BJ (cell line): Measurements from ENCODE around the gene TUNAR. TPM values are rescaled to one million over a fixed set of nuclear protein-coding genes. Genes with fewer than 3 reads are reported as not detected.

ENCODE experiments used
- CTCF ChIA-PET: fragments of 350-600 bp; formaldehyde crosslinking; extraction: SDS; loops from one replicate; lab custom pipeline; 2021; ENCODE audit warnings: antibody characterized with exemption, inconsistent platforms; lab: Yijun Ruan, JAX
- POLR2A ChIA-PET: fragments of 300-600 bp; sonication (Branson Sonifier 250); formaldehyde crosslinking; extraction: SDS; loops from one replicate; lab custom pipeline; 2021; ENCODE audit warnings: antibody characterized with exemption; lab: Charles Lee
- DNase-seq: peaks from one replicate; pipeline ENCODE4 v3.0.0-alpha.2; 2011; ENCODE audit warnings: low read depth
- H3K27me3 ChIP-seq: 2 replicates; pipeline ENCODE4 v1.6.0; 2011; ENCODE audit warnings: low read length; ENCODE audit not compliant: control insufficient read depth, insufficient read depth
- H3K36me3 ChIP-seq: 2 replicates; pipeline ENCODE4 v1.5.1; 2011; ENCODE audit warnings: low read length; ENCODE audit not compliant: control insufficient read depth, insufficient read depth
- H3K4me3 ChIP-seq: 2 replicates; pipeline ENCODE4 v1.5.1; 2011; ENCODE audit warnings: low read depth, mild to moderate bottlenecking, control low read depth, low read length
- CTCF ChIP-seq: IDR thresholded peaks from 2 replicates; pipeline ENCODE4 v1.5.1; 2011; ENCODE audit warnings: low read depth, mild to moderate bottlenecking, control low read depth, inconsistent platforms, low read length, moderate library complexity; ENCODE audit not compliant: insufficient read depth
- polyA plus RNA-seq: library from polyadenylated mRNA; depleted of rRNA; stranded (reverse); fragments of >200 nt; gene quantifications from 2 replicates; pipeline ENCODE4 v1.2.3, GENCODE V29; 2011

TUNAR gene
- polyA plus RNA-seq, 1 experiment = not detected

DNA sequence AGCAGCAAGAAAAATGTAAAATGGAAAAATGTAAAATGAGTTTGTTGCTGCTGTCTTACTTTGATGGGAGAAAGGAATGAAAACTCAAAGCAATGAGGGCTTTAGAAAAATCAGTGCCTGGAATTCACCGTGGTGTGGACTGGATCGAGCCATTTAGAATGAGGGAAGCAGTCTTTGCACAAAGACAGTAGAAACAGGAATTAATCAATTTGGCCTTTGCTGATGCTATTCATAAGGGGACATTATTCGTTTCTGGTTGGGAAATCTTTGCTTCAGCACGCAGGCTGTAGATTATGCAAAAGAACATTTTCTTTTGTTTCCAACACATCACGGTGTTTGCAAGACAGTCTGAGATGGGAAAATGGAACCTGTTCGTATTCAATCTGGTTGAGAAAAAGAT is 6.9 kb upstream of the TUNAR start:
- no peak overlapping the region for H3K4me3 ChIP-seq
- CTCF ChIA-PET = no interaction called here
- no peak for DNase-seq
- no peak for TF ChIP-seq CTCF
- H3K36me3 ChIP-seq = no peaks in the 10 kb centered on the region
- POLR2A ChIA-PET = no interaction called here
- no peaks in the 10 kb centered on the region for H3K27me3 ChIP-seq

DNA sequence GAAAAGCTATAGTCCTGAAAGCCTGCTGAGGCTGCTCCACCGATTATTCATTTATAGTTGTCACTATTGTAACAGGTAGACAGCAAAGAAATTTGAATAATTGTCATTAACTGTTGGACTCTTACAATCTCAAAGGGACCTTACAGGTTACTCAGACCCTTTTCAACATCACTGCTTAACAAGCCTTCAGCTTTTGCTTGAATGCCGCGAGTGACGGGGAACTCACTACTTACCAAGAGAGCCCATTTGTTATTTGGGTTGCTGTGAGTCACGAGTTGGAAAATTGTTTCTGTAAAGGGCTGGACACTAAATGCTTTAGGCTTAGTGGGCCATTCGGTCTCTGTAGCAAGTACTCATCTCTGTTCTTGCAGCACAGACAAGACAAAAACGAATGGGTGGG is 5.9 kb upstream of the TUNAR start:
- no peak overlapping the region for H3K4me3 ChIP-seq
- H3K36me3 ChIP-seq = no peaks in the 10 kb centered on the region
- no peak for TF ChIP-seq CTCF
- ChIA-PET CTCF (no interaction called here), POLR2A (no interaction called here)
- DNase-seq = no peak
- peaks cover 8% of the 10 kb centered on the region for H3K27me3 ChIP-seq

DNA sequence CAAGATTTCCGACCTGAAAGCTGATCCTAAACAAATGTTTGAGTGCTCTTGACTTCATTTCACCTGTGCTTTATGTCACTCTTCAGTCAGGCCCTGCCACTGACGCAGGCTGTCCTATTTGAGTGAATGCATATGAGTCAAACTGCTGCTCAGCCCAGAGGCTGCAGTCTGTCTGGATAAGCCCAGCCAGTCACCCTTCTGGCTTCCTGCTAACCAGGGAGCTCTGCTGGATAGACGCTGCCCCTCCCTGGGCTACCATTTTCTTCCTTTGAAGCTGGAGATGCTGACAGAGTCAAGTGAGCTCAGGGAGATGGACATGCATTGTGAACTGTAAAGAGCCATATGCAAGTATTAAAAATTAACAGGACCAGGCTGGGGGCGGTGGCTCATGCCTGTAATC is 5.1 kb upstream of the TUNAR start:
- TF ChIP-seq CTCF = no peak
- H3K36me3 ChIP-seq = no peaks in the 10 kb centered on the region
- ChIA-PET CTCF (interaction anchor here (1.4 kb wide), 1 partner anchor 12 kb away, joined by 3 read pairs; no protein-coding TSS in a partner anchor), POLR2A (no interaction called here)
- H3K27me3 ChIP-seq = peaks cover 9% of the 10 kb centered on the region
- DNase-seq = no peak
- H3K4me3 ChIP-seq = no peak overlapping the region

DNA sequence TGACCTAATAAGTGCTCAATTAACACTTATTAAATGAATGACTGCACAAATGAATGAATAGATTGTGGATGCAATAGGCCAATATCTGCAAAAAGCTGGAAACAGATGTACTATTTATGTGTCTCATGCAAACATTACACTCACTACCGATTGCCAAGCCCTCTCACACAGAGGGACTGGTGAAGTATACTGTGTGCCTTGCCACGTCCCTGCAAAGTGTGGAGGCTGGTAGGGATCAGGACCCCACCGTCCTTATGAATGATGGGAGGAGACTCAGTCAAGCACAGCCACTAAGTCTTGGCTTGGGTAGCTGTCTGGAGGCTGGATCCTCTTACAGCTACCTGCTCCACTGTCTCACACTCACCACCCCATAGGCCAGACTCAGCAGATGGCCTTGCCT is 3.9 kb upstream of the TUNAR start:
- H3K36me3 ChIP-seq = no peaks in the 10 kb centered on the region
- ChIA-PET CTCF (no interaction called here), POLR2A (no interaction called here)
- no peak for DNase-seq
- H3K4me3 ChIP-seq = no peak overlapping the region
- H3K27me3 ChIP-seq = peaks cover 14% of the 10 kb centered on the region
- TF ChIP-seq CTCF = no peak

DNA sequence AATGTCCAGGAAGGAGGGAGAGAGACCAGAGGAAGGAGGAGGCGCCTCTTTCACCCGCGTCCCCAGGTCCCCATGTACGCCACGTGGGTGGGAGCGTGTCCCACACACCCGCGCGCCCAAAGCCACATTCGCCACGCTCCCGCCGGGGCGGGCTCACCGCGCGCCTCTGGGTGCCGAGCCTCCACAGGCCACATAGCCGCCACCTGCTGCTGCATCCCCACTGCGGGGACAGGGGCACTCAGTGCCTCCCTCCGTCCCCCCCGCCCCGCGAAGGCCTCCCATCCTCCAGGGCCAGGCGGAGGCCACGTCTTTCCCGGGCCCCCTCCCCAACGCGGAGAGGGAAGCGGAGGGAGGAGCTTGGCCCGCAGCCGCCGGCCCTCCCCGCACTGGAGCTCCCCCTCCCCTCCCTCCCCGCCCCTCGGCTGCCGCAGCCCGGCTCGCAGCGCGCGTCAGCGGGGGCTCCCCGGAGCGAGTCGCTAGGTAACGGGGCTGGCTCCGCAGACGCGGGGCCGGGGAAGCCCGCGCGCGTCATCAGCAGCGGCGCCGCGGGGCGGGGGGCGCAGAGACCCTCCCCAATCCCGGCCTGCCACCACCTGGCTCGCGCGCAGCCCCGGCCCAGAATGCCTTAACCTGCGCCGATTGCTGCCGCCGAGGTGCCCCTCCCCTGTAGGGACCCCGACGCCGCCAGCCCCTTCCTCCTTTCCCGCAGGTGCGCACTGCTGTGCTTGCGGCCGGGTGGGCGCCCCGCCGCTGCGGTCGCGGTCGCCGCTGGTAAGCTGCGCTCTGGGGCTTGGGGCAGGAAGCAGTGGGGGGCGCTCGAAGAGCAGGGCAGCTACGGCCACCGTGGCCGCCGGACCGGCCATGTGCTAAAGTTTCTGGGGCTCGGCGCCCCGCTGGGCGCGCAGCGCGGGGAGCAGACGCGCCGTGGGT is 536 bp upstream of the TUNAR start:
- H3K4me3 ChIP-seq = no peak overlapping the region
- no peak for DNase-seq
- H3K27me3 ChIP-seq = peaks cover 18% of the 10 kb centered on the region
- ChIA-PET CTCF (interaction anchor here (1.2 kb wide), 1 partner anchor 11 kb away, joined by 3 read pairs; no protein-coding TSS in a partner anchor), POLR2A (no interaction called here)
- no peak for TF ChIP-seq CTCF
- no peaks in the 10 kb centered on the region for H3K36me3 ChIP-seq
